GM21723 (cell line): ENCODE measurements around the gene CALHM4.
"Not testable (repeated sequence)": the region's sequence is repeated elsewhere in the genome, so short reads cannot be mapped to it uniquely, and the experiment has no call there.

Experiments
- ATAC-seq: cut with Tn5 transposase; IDR thresholded peaks from one replicate; pipeline ENCODE4 v1.9.1; 2021; ENCODE audit warnings: mild to moderate bottlenecking, moderate library complexity; ENCODE audit not compliant: unreplicated experiment

The CALHM4 gene

GRCh38 chr6:116572162-116572561, 18.6 kb downstream of the CALHM4 start:
- ATAC-seq = no peak

GRCh38 chr6:116575227-116575626, 21.7 kb downstream of the CALHM4 start:
- ATAC-seq = no peak

GRCh38 chr6:116577486-116577885, 23.9 kb downstream of the CALHM4 start:
- ATAC-seq = no peak

- no peak for ATAC-seq
These were observed 24.8 kb downstream of the CALHM4 start for GRCh38 chr6:116578335-116578734.

- no peak for ATAC-seq
These were observed 25.6 kb downstream of the CALHM4 start for GRCh38 chr6:116579143-116579542.

- ATAC-seq = no peak
These were observed 26.6 kb downstream of the CALHM4 start for GRCh38 chr6:116580198-116580597.

GRCh38 chr6:116586276-116586675, 32.7 kb downstream of the CALHM4 start:
- ATAC-seq = no peak

GRCh38 chr6:116586738-116587137, 33.2 kb downstream of the CALHM4 start:
- ATAC-seq = no peak

- ATAC-seq = no peak
These were observed 41.7 kb downstream of the CALHM4 start for GRCh38 chr6:116595247-116595646.

- ATAC-seq = no peak
These were observed 43.3 kb downstream of the CALHM4 start for GRCh38 chr6:116596815-116597214.

- ATAC-seq = not testable (repeated sequence)
These were observed 50.4 kb downstream of the CALHM4 start for GRCh38 chr6:116603916-116604315.

GRCh38 chr6:116604868-116605267, 51.3 kb downstream of the CALHM4 start:
- ATAC-seq = not testable (repeated sequence)

- no peak for ATAC-seq
These were observed 52.4 kb downstream of the CALHM4 start for GRCh38 chr6:116605935-116606334.
